ENCODE data around the gene COX6A1. TPM values are rescaled to one million over a fixed set of nuclear protein-coding genes. Genes with fewer than 3 reads are reported as not detected.
A peak's percentile ranks its signal among the peaks of the same experiment; 100 is the strongest.

The COX6A1 gene
- total and polyA plus RNA-seq, 2 donors (not counting 3 experiments of a cell fraction or from before 2014, with no cell fraction given) = 299 to 1,327 TPM

GRCh38 chr12:120470150-120470784, 32.4 kb downstream of the COX6A1 start:
- Histone ChIP-seq H3K9me1 (replicated peaks; ENCODE audit: control insufficient read depth, extremely low read depth, insufficient read depth, low read length) (no peaks in the 10 kb centered on the region), H3K27ac (ENCODE audit: insufficient read depth, low read depth, low read length) (no peak overlapping the region), H3K9ac (replicated peaks; ENCODE audit: extremely low read depth, insufficient read depth, low read length) (peak overlapping the region; percentile 2), H3K79me2 (ENCODE audit: control insufficient read depth, insufficient read depth, low read length) (peaks cover 44% of the 10 kb centered on the region), H3K4me2 (ENCODE audit: insufficient read depth, low read length) (peak overlapping the region; percentile 3), H3K9me3 (replicated peaks; ENCODE audit: control insufficient read depth, insufficient read depth, low read length) (no peaks in the 10 kb centered on the region), H4K20me1 (replicated peaks; ENCODE audit: control insufficient read depth, extremely low read depth, insufficient read depth, low read length) (peaks cover 2% of the 10 kb centered on the region), H3K4me1 (ENCODE audit: control insufficient read depth, extremely low read depth, insufficient read depth, low read length) (peaks cover 9% of the 10 kb centered on the region), H3K36me3 (ENCODE audit: control insufficient read depth in 2 of 2, extremely low read depth in 1 of 2, insufficient read depth in 2 of 2, low read length in 2 of 2) (peaks cover 2 to 4% of the 10 kb centered on the region in 2 experiments), H3K27me3 (ENCODE audit: control insufficient read depth in 2 of 2, insufficient read depth in 2 of 2, low read length in 2 of 2) (no peaks in the 10 kb centered on the region), H2AFZ (ENCODE audit: low read depth, low read length) (peak overlapping the region; percentile 3), H3K4me3 (replicated peaks in 1 of 3; ENCODE audit: insufficient read depth in 1 of 3, low read depth in 1 of 3, low read length in 3 of 3) (peak overlapping the region in 2 of 3 experiments; percentile 37 to 90)
- CTCF ChIA-PET = interaction anchor here (1.0 kb wide), 1 partner anchor 26 kb away, joined by 3 read pairs; the partner anchor contains the start of gene DYNLL1
- dilution Hi-C loops (cut with MboI; ENCODE audit: extremely low pct_ligation_motif_present, low sequenced_read_pairs) = no loop called here
- TF ChIP-seq FOS (IDR thresholded peaks at IDR 0.05; ENCODE audit: borderline replicate concordance, insufficient read depth, low read length) (no peak), MYC (IDR thresholded peaks at IDR 0.05; ENCODE audit: low read depth, low read length) (no peak), JUN (IDR thresholded peaks at IDR 0.05; ENCODE audit: borderline replicate concordance, insufficient read depth, insufficient read length, low read depth) (no peak), POLR2AphosphoS5 (IDR thresholded peaks at IDR 0.05; ENCODE audit: insufficient read depth, low read depth, low read length) (no peak), EZH2 (IDR thresholded peaks at IDR 0.05; ENCODE audit: borderline replicate concordance, low read depth, low read length, severe bottlenecking) (no peak), POLR2A (IDR thresholded peaks at IDR 0.05; ENCODE audit: low read depth, low read length) (no peak), GATA2 (IDR thresholded peaks at IDR 0.05; ENCODE audit: insufficient read depth, insufficient read length, low read depth, low read length) (no peak), MAX (IDR thresholded peaks at IDR 0.05; ENCODE audit: insufficient read depth, insufficient read length) (no peak), CTCF (IDR thresholded peaks at IDR 0.05; ENCODE audit: extremely low read depth in 1 of 2, insufficient read depth in 1 of 2, low read depth in 1 of 2, low read length in 2 of 2) (no peak)
- intact Hi-C loops (cut with micrococcal nuclease) = no loop called here
- DNase-seq (ENCODE audit: low read depth, low spot score) (no peak), FAIRE-seq (no peak)
- BruUV-seq (replicated peaks) = TSS peak; percentile 51
- POLR2A ChIA-PET = interaction anchor here (0.6 to 2.8 kb wide), 3 partner anchors 11 to 27 kb away, joined by 5 to 24 read pairs (median 7); partner anchors contain the start of gene DYNLL1
